Measurements from ENCODE around the gene ITCH.

ITCH gene

DNA sequence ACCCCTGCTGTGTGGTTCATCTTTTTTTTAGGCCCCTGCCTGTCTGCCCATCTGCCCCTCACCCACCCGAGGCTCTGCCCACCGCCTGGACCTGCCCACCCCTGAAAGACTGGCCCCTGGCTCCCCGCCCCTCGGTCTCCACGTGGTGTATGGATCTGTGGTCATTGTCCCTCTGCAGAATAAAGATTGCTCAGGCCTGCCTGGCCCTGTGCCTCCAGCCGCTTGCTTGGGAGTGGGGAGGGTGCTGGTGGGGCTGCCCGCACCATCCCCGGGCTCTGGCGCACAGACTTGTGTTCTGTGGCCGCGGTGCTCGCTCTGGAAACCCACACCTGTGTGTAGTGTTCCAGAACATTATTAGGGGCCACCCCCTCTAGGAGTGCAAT, 197.1 kb downstream of the ITCH start:
- no peak for DNase-seq

DNA sequence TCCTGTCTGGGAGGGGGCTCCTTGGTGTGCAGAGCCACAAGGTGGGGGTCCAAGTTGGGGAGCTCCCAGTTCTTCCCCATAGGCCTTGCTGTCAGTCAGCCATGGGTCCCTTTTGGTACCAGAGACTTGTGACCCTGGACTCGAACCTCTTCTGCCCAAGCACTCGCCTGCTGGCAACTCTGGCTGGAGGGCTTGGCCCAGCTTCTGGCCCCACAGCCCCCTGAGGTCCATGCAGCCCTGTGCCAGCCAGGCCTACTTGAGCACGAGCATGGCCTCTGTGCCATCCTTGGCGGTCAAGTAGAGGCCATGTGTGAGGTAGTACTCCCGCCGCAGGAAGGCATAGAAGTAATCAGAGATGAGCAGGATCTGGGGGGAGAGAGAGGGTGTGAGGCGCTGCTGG, 197.5 kb downstream of the ITCH start:
- DNase-seq = no peak
